Right lobe of liver (tissue), 4 donors: ENCODE results near the gene P2RY8.

Source experiments
- POLR2A ChIP-seq: fragments of 450-650 bp; IDR thresholded peaks from one replicate; pipeline ENCODE4 v1.6.1; 2017; ENCODE audit warnings: antibody characterized with exemption, mild to moderate bottlenecking
- TF ChIP-seq, protein P1 (sequence below), 4 donors: fragments of 200-600 bp in 3 of 4; fragments of 450-650 bp in 1 of 4; IDR thresholded peaks; one replicate each; pipeline versions ENCODE4 v1.5.1 to v1.8.0; 2016 to 2022; ENCODE audit warnings: antibody characterized with exemption in 4 of 4, mild to moderate bottlenecking in 2 of 4
- donor health status: DM: no; HTN: no; CAD: no.
- donor health status: DM: no; HTN: no; CAD: no.
- donor health status: DM: no; HTN: yes; CAD: no.

DNA sequence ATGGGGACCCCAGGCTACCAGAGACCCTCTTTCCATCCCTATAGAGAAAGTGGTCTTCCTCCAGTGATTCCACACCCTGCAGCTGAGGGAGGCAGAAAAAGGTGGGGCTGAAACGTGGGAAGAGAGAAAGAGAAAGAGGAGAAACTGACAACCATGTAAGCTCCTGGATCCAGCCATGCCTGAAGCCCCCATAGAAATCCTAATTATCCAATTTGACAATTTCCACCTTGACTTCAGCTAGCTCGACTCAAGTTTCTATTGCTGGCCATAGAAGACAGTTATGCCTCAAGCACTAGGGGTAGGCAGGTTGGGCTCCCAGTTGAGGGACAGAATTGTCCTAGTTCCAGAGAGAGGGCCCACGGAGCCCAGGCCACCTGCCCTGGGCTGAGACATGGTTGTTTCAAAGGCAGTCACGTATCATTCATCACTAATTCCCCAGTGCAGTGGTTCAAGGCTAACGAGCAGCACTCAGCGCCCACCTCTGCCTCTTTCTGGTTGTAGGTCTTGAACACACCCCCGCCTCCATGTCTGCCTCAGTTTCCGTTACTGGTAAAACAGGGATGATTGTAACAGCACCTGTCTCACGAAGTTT is 44.5 kb downstream of the P2RY8 start:
- TF ChIP-seq, protein P1, sequence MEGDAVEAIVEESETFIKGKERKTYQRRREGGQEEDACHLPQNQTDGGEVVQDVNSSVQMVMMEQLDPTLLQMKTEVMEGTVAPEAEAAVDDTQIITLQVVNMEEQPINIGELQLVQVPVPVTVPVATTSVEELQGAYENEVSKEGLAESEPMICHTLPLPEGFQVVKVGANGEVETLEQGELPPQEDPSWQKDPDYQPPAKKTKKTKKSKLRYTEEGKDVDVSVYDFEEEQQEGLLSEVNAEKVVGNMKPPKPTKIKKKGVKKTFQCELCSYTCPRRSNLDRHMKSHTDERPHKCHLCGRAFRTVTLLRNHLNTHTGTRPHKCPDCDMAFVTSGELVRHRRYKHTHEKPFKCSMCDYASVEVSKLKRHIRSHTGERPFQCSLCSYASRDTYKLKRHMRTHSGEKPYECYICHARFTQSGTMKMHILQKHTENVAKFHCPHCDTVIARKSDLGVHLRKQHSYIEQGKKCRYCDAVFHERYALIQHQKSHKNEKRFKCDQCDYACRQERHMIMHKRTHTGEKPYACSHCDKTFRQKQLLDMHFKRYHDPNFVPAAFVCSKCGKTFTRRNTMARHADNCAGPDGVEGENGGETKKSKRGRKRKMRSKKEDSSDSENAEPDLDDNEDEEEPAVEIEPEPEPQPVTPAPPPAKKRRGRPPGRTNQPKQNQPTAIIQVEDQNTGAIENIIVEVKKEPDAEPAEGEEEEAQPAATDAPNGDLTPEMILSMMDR (IDR thresholded peaks at IDR 0.05) = no peak
- TF ChIP-seq POLR2A = no peak
